HG02885 (cell line): ENCODE measurements around the gene EML1.

ENCODE experiments used
- ATAC-seq: cut with Tn5 transposase; IDR thresholded peaks from one replicate; pipeline ENCODE4 v1.9.1; 2021; ENCODE audit warnings: mild to moderate bottlenecking; ENCODE audit not compliant: unreplicated experiment, poor library complexity

EML1 gene, protein sequence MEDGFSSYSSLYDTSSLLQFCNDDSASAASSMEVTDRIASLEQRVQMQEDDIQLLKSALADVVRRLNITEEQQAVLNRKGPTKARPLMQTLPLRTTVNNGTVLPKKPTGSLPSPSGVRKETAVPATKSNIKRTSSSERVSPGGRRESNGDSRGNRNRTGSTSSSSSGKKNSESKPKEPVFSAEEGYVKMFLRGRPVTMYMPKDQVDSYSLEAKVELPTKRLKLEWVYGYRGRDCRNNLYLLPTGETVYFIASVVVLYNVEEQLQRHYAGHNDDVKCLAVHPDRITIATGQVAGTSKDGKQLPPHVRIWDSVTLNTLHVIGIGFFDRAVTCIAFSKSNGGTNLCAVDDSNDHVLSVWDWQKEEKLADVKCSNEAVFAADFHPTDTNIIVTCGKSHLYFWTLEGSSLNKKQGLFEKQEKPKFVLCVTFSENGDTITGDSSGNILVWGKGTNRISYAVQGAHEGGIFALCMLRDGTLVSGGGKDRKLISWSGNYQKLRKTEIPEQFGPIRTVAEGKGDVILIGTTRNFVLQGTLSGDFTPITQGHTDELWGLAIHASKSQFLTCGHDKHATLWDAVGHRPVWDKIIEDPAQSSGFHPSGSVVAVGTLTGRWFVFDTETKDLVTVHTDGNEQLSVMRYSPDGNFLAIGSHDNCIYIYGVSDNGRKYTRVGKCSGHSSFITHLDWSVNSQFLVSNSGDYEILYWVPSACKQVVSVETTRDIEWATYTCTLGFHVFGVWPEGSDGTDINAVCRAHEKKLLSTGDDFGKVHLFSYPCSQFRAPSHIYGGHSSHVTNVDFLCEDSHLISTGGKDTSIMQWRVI

GRCh38 chr14:99793213-99794150 is at the start of gene EML1:
EML1 (plus strand) TSS chr14:99793413; CDS start chr14:99793477, 64 bp downstream.
- peak; percentile 94 for ATAC-seq

DNA sequence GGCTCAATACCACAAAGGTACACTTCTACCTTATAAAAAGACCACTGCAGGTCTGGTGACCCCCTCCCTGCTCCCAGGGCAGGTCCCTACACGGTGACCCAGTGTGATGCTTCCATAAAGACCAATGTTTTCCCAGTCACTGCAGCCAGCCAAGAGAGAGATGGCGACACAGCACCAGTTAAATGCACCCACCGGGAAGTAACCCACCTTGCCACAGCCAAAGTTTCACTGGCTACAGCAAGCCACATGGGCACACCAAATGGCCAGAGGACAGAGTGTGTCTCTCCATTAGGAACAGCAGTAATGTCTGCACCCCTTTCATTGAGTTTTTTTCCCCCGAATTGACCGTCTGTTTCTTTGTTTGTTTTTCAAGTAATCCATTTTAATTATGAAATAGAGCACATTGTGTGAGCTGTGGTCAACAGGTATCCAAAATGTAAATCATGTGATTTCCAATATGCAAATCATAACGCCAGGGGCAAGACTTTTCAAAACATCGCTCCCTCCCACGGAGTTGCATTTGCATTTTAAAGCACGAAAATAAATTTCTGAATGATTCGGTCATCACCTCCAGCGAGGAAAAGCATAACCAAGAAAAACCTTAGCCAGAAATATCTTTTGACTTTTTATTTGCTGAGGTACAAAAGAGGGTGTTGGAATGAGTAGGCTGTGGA is 48.9 kb upstream of the EML1 start:
- no peak for ATAC-seq

GRCh38 chr14:99744873-99745224 is 48.4 kb upstream of the EML1 start:
- ATAC-seq: no peak

DNA sequence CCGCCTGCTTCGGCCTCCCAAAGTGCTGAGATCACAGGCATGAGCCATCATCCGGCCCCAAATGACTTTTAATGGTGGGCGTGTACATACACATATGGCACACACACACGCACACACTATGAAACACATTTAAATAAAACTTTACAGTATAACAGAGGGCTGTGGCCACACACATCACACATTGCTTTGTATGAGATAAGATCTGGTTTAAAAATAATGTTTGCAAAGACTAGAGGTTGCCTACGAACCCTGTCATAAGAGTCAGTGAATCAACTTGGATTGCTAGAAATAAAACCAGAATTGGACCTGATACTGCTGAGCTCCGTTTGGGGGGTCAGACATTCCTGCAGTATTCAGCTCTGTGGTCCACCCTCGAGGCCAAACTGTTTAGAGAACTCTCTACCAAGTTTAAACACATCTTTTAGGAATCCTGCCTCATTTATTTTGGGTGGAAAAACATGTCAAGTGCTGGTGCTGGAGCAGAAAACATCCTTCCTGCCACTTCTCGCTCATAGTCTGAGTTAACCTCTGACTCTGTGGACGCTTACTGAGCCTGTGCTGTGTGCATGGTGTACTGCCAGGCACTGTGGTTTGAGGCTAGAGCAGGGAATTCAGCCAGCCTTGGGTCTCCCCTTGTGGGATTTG is 47.8 kb upstream of the EML1 start:
- no peak for ATAC-seq

GRCh38 chr14:99747167-99747566 is 46.0 kb upstream of the EML1 start:
- no peak for ATAC-seq

- no peak for ATAC-seq
These were observed 45.5 kb upstream of the EML1 start for GRCh38 chr14:99747582-99748330.

DNA sequence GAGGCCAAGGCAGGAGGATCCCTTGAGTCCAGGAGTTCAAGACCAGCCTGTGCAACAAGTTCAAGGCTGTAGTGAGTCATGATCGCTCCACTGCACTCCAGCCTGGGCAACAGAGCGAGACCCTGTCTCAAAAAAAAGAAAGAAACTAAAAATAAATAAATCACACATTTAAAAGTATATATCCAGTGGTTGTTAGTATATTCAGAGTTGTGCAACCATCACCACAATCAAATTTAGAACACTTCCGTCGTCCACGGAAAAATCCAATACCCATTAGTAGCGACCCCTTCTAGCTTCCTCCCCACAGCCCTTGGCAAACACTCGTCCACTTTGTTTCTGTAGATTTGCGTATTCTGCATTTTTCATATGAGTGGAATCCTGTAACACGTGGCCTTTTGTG is 44.7 kb upstream of the EML1 start:
- ATAC-seq: no peak

GRCh38 chr14:99749142-99749541 is 44.1 kb upstream of the EML1 start:
- ATAC-seq: no peak

DNA sequence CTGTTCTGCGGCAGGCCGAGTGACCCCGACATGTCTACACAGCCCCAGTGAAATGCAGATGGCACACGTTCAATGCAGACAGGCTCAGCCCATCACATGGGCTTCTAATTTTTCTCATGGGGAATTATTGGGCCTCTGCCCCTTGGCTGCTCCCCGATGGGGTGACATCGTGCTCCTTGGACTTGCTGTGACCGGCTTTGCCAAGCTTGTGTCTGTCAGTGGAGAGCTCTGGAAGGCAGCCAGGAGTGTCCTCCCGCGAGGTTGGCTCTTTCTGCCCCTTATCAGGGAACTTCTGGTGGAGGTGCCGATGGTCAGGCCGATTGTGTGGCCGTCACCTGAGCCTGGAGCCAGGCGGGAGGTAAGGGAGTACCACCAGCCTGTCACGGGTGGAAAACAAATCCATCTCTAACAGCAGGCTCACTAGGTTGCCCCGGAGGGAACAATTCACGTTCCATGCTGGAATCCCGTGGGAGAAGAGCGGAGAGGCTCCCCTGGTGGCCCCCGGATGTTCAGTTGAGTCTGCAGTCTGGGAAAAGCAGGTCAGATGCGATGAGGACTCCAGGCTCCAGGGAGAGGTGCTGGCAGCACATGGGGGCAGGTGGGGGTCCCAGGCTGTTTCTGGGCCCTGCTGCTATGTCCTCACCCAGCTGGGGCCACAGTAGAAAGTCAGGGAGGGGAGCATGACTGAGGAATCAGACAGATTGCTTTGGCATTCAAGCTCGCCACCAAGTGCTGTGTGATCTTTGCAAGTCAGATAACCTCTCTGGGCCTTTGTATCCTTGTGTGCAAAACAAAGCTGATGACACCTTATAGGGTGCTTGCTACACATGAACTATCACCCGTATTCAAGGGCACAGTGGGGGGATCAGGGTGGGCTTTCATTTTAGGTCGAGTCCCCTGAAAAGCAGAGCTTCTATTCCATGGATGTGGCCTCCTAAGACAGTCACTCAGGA is 43.2 kb upstream of the EML1 start:
- ATAC-seq: no peak

- no peak for ATAC-seq
These were observed 42.3 kb upstream of the EML1 start for GRCh38 chr14:99750746-99751450.

DNA sequence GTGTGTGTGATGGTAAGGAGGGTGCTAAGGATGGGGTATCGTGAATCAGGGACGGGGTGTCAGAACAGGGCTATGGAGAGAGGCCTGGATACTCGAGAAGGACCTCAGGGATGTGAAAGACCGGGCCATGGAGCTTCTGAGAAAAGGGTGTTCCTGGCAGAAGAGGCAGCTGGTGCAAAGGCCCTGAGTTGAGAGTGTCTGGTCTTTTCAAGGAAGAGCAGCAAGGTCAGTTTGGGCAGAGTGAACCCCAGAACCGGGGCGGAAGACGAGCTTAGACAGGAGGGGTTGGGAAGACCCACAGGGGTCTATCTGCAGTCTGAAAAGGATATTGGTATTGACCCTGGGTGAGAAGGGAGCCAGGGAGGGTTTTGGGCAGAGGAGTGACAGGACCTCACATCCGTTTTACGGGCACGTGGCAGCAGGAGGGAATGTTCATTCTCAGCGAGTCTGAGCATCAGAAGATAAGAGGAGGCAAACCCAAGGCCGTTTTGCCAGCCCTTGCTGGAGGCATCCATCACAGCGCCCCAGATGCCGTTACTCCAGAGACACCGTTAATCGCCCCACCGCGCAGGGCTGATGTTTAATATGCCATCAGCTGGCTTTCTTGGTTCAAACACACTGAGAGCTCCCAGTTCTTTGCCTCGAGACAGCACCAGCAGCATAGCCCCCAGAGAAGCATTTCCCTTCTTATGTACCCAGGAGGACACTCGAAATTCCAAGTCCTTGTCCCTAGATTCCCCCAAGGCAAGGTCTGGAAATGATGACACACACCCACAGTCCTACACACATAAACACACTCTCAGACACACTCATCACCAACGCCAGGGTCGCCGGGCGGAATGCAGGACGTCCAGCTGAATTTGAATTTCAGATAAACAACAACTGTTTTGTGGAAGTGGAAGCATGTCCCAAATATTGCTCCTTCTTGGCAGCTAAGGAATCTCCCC is 41.4 kb upstream of the EML1 start:
- no peak for ATAC-seq

- no peak for ATAC-seq
These were observed 40.6 kb upstream of the EML1 start for GRCh38 chr14:99752486-99753121.

- no peak for ATAC-seq
These were observed 39.7 kb upstream of the EML1 start for GRCh38 chr14:99753225-99754140.
